K562 (cell line): ENCODE data around the gene NVL. TPM values are rescaled to one million over a fixed set of nuclear protein-coding genes. Genes with fewer than 3 reads are reported as not detected.

Experiments
- E2F1 ChIP-seq: sonication (generic); formaldehyde crosslinking; IDR thresholded peaks from 2 replicates; pipeline ENCODE4 v1.8.1; 2023; ENCODE audit warnings: mild to moderate bottlenecking, missing genetic modification reagents, moderate library complexity
- EP300 ChIP-seq: IDR thresholded peaks from 2 replicates; pipeline ENCODE4 v1.6.1; 2012; ENCODE audit warnings: low read length, improper control_type of control experiment
- ERF ChIP-seq: fragments of 450-650 bp; formaldehyde crosslinking; IDR thresholded peaks from 2 replicates; pipeline ENCODE4 v1.4.0; 2020; ENCODE audit warnings: mild to moderate bottlenecking, mixed read lengths
- ESRRA ChIP-seq: fragments of 450-650 bp; IDR thresholded peaks from 2 replicates; pipeline ENCODE4 v1.6.1; 2014; ENCODE audit warnings: low read depth, mild to moderate bottlenecking, moderate library complexity, borderline replicate concordance
- ESRRB ChIP-seq: fragments of 250-450 bp; sonication (Bioruptor Pico); IDR thresholded peaks from 2 replicates; pipeline ENCODE4 v1.5.0; 2020; ENCODE audit warnings: mild to moderate bottlenecking, moderate library complexity, borderline replicate concordance
- HMG20A ChIP-seq: fragments of 450-650 bp; formaldehyde crosslinking; conservative IDR thresholded peaks from 2 replicates; pipeline ENCODE4 v1.4.0; 2020; ENCODE audit warnings: mild to moderate bottlenecking, mixed read lengths
- IRF2 ChIP-seq: sonication (generic); formaldehyde crosslinking; IDR thresholded peaks from 2 replicates; pipeline ENCODE4 v1.8.1; 2022; ENCODE audit warnings: mild to moderate bottlenecking, missing genetic modification reagents
- MCM3 ChIP-seq: fragments of 450-650 bp; IDR thresholded peaks from 2 replicates; pipeline ENCODE4 v1.6.1; 2016
- MEF2A ChIP-seq: IDR thresholded peaks from 2 replicates; pipeline ENCODE4 v1.6.1; 2011; ENCODE audit warnings: low read depth, mild to moderate bottlenecking, low read length, moderate library complexity; ENCODE audit not compliant: control insufficient read depth
- PHB2 ChIP-seq: fragments of 450-650 bp; IDR thresholded peaks from 2 replicates; pipeline ENCODE4 v1.6.1; 2017; ENCODE audit warnings: low read depth
- POLR2A ChIP-seq: fragments of 450-650 bp; conservative IDR thresholded peaks from 2 replicates; pipeline ENCODE4 v1.6.1; 2016
- RBM15 ChIP-seq: fragments of 200-400 bp; formaldehyde crosslinking; IDR thresholded peaks from 2 replicates; pipeline ENCODE4 v1.6.1; 2018; ENCODE audit warnings: mild to moderate bottlenecking, low read length, moderate library complexity; ENCODE audit not compliant: insufficient read depth
- RBM39 ChIP-seq: fragments of 200-400 bp; formaldehyde crosslinking; optimal IDR thresholded peaks from 2 replicates; pipeline ENCODE3; 2018; ENCODE audit warnings: low read depth, low read length
- SIN3A ChIP-seq, 2 experiments: fragments of 150-350 bp in 1 of 2; IDR thresholded peaks; 2 replicates each; pipeline ENCODE4 v1.6.1; 2011 to 2016; ENCODE audit warnings: borderline replicate concordance in 2 of 2, low read depth in 2 of 2, low read length in 2 of 2, mild to moderate bottlenecking in 2 of 2, moderate library complexity in 2 of 2; ENCODE audit not compliant: control insufficient read depth in 1 of 2
- STAT5B ChIP-seq: fragments of 250-450 bp; sonication (Bioruptor Pico); IDR thresholded peaks from 2 replicates; pipeline ENCODE4 v1.8.0; 2021; ENCODE audit warnings: mild to moderate bottlenecking, inconsistent platforms
- ZBTB1 ChIP-seq: sonication (generic); formaldehyde crosslinking; IDR thresholded peaks from 2 replicates; pipeline ENCODE4 v1.8.1; 2023; ENCODE audit warnings: missing genetic modification reagents, low read depth, mild to moderate bottlenecking, borderline replicate concordance
- ZBTB5 ChIP-seq: fragments of 450-650 bp; IDR thresholded peaks from 2 replicates; pipeline ENCODE4 v1.6.1; 2017; ENCODE audit warnings: antibody characterized with exemption
- ZFX ChIP-seq: sonication (generic); formaldehyde crosslinking; IDR thresholded peaks from 2 replicates; pipeline ENCODE4 v1.8.0; 2022; ENCODE audit warnings: mild to moderate bottlenecking, missing genetic modification reagents, moderate library complexity
- ZNF146 ChIP-seq: IDR thresholded peaks from one replicate; pipeline ENCODE4 v1.6.1; 2018; ENCODE audit warnings: missing compliant biosample characterization; ENCODE audit not compliant: unreplicated experiment
- ZNF24 ChIP-seq: fragments of 450-650 bp; IDR thresholded peaks from 2 replicates; pipeline ENCODE4 v1.6.1; 2016
- ZNF561 ChIP-seq: fragments of 450-650 bp; formaldehyde crosslinking; conservative IDR thresholded peaks from 2 replicates; pipeline ENCODE4 v1.4.0; 2020; ENCODE audit warnings: mild to moderate bottlenecking, moderate library complexity
- ZNF584 ChIP-seq: fragments of 200-800 bp; sonication (Bioruptor generic); IDR thresholded peaks from 2 replicates; pipeline ENCODE4 v1.6.1; 2016; ENCODE audit warnings: low read depth, mild to moderate bottlenecking, missing genetic modification characterization, missing compliant biosample characterization
- polyA plus RNA-seq, 8 experiments: library from polyadenylated mRNA; depleted of rRNA in 4 of 8; stranded (reverse) in 5 of 8; unstranded in 3 of 8; fragments of >200 nt; fragmentation: Nextera tagmentation in 2 of 8; fragmentation: Illumina TruSeq in 1 of 8; extraction: Ambion mirVana in 2 of 8; extraction: Trizol in 1 of 8; gene quantifications; 2 replicates each; pipeline versions ENCODE4 v1.2.1 to v1.2.3, GENCODE V29; 2011 to 2014; ENCODE audit warnings: inconsistent platforms in 1 of 8, missing spikeins in 1 of 8
- total RNA-seq, 7 experiments: library from RNA; depleted of rRNA in 6 of 7; stranded (reverse); fragments of >200 nt in 6 of 7; fragmentation: Illumina TruSeq in 2 of 7; extraction: Trizol in 2 of 7; gene quantifications; 2 replicates each; pipeline versions ENCODE4 v1.2.1 to v1.2.3, GENCODE V29; 2011 to 2021; ENCODE audit warnings: low replicate concordance in 1 of 7
- TF ChIP-seq, protein P1 (sequence below): fragments of 250-450 bp; sonication (Bioruptor Pico); IDR thresholded peaks from 2 replicates; pipeline ENCODE4 v1.4.0; 2020; ENCODE audit warnings: mild to moderate bottlenecking
- TF ChIP-seq, protein P2 (sequence below): IDR thresholded peaks from 2 replicates; pipeline ENCODE4 v1.6.1; 2014; ENCODE audit warnings: antibody characterized with exemption

The NVL gene
- total and polyA plus RNA-seq, 9 of the 15 experiments (the other 6 are each of a cell fraction or from before 2014, with no cell fraction given), result 32.5 to 86.6 (median 62.9) TPM

DNA sequence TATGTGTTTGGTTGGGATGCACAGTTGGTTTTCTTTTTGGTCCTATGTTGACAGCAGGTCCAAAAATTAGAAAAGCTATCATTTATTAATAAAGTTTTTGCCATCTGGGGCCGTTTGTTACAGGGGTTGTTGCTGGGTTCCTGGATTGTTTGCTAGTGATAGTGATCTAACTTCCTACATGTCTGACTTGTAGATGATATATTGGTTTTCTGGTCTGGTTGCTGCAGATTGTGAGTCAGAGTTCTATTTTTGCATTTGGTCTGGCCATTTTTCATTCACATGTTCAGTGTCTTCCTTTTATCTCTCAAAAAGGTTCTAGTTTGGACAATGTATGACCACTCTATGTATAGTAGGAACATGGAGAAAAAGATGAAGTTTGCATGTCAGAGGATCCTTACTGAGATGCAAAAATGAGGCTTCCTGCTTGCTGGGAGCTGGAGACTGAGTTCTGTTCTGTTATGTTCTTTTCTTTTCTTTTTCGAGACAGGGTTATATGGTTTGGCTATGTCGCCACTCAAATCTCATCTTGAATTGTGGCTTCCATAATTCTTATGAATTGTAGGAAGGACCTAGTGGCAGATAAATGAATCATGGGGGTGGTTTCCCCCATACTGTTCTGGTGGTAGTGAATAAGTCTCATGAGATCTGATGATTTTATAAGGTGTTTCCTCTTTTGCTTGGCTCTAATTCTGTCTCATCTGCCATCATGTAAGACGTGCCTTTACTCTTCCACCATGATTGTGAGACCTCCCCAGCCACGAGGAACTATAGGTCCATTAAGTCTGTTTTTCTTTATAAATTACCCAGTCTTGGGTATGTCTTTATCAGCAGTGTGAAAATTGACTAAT is 4.2 kb upstream of the NVL start (continued):
- TF ChIP-seq, protein P1, sequence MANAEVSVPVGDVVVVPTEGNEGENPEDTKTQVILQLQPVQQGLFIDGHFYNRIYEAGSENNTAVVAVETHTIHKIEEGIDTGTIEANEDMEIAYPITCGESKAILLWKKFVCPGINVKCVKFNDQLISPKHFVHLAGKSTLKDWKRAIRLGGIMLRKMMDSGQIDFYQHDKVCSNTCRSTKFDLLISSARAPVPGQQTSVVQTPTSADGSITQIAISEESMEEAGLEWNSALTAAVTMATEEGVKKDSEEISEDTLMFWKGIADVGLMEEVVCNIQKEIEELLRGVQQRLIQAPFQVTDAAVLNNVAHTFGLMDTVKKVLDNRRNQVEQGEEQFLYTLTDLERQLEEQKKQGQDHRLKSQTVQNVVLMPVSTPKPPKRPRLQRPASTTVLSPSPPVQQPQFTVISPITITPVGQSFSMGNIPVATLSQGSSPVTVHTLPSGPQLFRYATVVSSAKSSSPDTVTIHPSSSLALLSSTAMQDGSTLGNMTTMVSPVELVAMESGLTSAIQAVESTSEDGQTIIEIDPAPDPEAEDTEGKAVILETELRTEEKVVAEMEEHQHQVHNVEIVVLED, result no peak
- no peak for TF ChIP-seq PHB2
- TF ChIP-seq ZNF24, result no peak
- TF ChIP-seq ZBTB1 (CRISPR knock-in tag), result no peak
- TF ChIP-seq RBM15, result no peak
- no peak; the same call in 1 of the 2 replicates for TF ChIP-seq HMG20A
- TF ChIP-seq ESRRA, result no peak
- TF ChIP-seq ZBTB5, result no peak
- TF ChIP-seq ZNF584 (CRISPR knock-in tag), result 0 out of 2 replicates have a peak, but pooled peaks have one; percentile 44
- TF ChIP-seq, protein P2, sequence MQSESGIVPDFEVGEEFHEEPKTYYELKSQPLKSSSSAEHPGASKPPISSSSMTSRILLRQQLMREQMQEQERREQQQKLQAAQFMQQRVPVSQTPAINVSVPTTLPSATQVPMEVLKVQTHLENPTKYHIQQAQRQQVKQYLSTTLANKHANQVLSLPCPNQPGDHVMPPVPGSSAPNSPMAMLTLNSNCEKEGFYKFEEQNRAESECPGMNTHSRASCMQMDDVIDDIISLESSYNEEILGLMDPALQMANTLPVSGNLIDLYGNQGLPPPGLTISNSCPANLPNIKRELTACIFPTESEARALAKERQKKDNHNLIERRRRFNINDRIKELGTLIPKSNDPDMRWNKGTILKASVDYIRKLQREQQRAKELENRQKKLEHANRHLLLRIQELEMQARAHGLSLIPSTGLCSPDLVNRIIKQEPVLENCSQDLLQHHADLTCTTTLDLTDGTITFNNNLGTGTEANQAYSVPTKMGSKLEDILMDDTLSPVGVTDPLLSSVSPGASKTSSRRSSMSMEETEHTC, result no peak
- no peak for TF ChIP-seq RBM39
- TF ChIP-seq ZNF146 (CRISPR knock-in tag), result no peak
- TF ChIP-seq ZFX, result no peak
- TF ChIP-seq ESRRB (CRISPR knock-in tag), result no peak
- no peak for TF ChIP-seq MCM3
- TF ChIP-seq EP300, result peak; percentile 91
- peak; percentile 100 for TF ChIP-seq MEF2A
- TF ChIP-seq POLR2A, result no peak
- no peak for TF ChIP-seq ERF (CRISPR knock-in tag)
- TF ChIP-seq IRF2 (CRISPR knock-in tag), result no peak
- no peak for TF ChIP-seq STAT5B
- TF ChIP-seq ZNF561 (CRISPR knock-in tag), result no peak
- no peak for TF ChIP-seq E2F1 (CRISPR knock-in tag)
- TF ChIP-seq SIN3A (IDR thresholded peaks at IDR 0.05; ENCODE audit: borderline replicate concordance in 2 of 2, control insufficient read depth in 1 of 2, low read depth in 2 of 2, low read length in 2 of 2), result no peak
